Neural progenitor cell (in vitro differentiated cells): Measurements from ENCODE around the gene SLC28A3. TPM values are rescaled to one million over a fixed set of nuclear protein-coding genes. Genes with fewer than 3 reads are reported as not detected.

ENCODE experiments used
- DNase-seq: peaks from one replicate; pipeline ENCODE4 v3.0.0-alpha.2; 2016; ENCODE audit warnings: low spot score
- H2AFZ ChIP-seq: fragments of 200-600 bp; sonication (generic); replicated peaks from 2 replicates; pipeline ENCODE4 v1.6.1; 2016; ENCODE audit warnings: antibody characterized with exemption
- H3F3A ChIP-seq: fragments of 200-600 bp; sonication (generic); 2 replicates; pipeline ENCODE4 v1.6.1; 2016; ENCODE audit warnings: antibody characterized with exemption, low read depth
- H3K27ac ChIP-seq: fragments of 200-600 bp; sonication (generic); 2 replicates; pipeline ENCODE4 v1.5.1; 2016; ENCODE audit warnings: mild to moderate bottlenecking
- H3K27me3 ChIP-seq: fragments of 200-600 bp; sonication (generic); 2 replicates; pipeline ENCODE4 v1.6.1; 2016; ENCODE audit warnings: mild to moderate bottlenecking, moderate library complexity
- H3K36me3 ChIP-seq: fragments of 200-600 bp; sonication (generic); 2 replicates; pipeline ENCODE4 v1.5.1; 2016
- H3K4me1 ChIP-seq: fragments of 200-600 bp; sonication (generic); 2 replicates; pipeline ENCODE4 v1.6.1; 2016; ENCODE audit warnings: mixed run types
- H3K4me2 ChIP-seq: fragments of 200-600 bp; sonication (generic); 2 replicates; pipeline ENCODE4 v1.6.1; 2016
- H3K4me3 ChIP-seq: fragments of 200-600 bp; sonication (generic); 2 replicates; pipeline ENCODE4 v1.5.1; 2016
- H3K79me2 ChIP-seq: fragments of 200-600 bp; sonication (generic); 2 replicates; pipeline ENCODE4 v1.6.1; 2016; ENCODE audit warnings: low read depth
- H3K9ac ChIP-seq: fragments of 200-600 bp; sonication (generic); 2 replicates; pipeline ENCODE4 v1.6.1; 2016
- H3K9me3 ChIP-seq: fragments of 200-600 bp; sonication (generic); 2 replicates; pipeline ENCODE4 v1.5.1; 2016; ENCODE audit warnings: low read depth
- H4K20me1 ChIP-seq: fragments of 200-600 bp; sonication (generic); 2 replicates; pipeline ENCODE4 v1.6.1; 2016; ENCODE audit warnings: low read depth
- H3K27ac Mint-ChIP-seq: 3 replicates; pipeline ENCODE4 v1.8.0; 2021; ENCODE audit warnings: mixed read lengths
- H3K27me3 Mint-ChIP-seq: 2 replicates; pipeline ENCODE4 v1.8.0; 2022; ENCODE audit warnings: low read depth, mild to moderate bottlenecking, inconsistent platforms, moderate library complexity, mixed read lengths; ENCODE audit not compliant: insufficient read depth
- H3K36me3 Mint-ChIP-seq: 3 replicates; pipeline ENCODE4 v1.8.0; 2021; ENCODE audit warnings: mixed read lengths
- H3K4me1 Mint-ChIP-seq: 3 replicates; pipeline ENCODE4 v1.8.0; 2021; ENCODE audit warnings: mixed read lengths
- H3K4me3 Mint-ChIP-seq: 3 replicates; pipeline ENCODE4 v1.8.0; 2021; ENCODE audit warnings: mild to moderate bottlenecking, moderate library complexity, mixed read lengths
- H3K9me3 Mint-ChIP-seq: 3 replicates; pipeline ENCODE4 v1.8.0; 2020; ENCODE audit warnings: mixed read lengths
- EZH2 ChIP-seq: fragments of 200-600 bp; sonication (generic); IDR thresholded peaks from 2 replicates; pipeline ENCODE4 v1.6.1; 2017; ENCODE audit warnings: antibody characterized with exemption, mild to moderate bottlenecking, moderate library complexity
- EZH2phosphoT487 ChIP-seq: fragments of 200-600 bp; sonication (generic); IDR thresholded peaks from 2 replicates; pipeline ENCODE4 v1.6.1; 2017; ENCODE audit warnings: antibody characterized with exemption
- total RNA-seq: library from RNA; depleted of rRNA; stranded (reverse); fragments of >200 nt; gene quantifications from 2 replicates; pipeline ENCODE4 v1.2.3, GENCODE V29; 2015; ENCODE audit warnings: low replicate concordance
- TF ChIP-seq, protein P1 (sequence below): fragments of 200-600 bp; sonication (generic); IDR thresholded peaks from 2 replicates; pipeline ENCODE4 v1.5.1; 2017; ENCODE audit warnings: antibody characterized with exemption, mild to moderate bottlenecking

The SLC28A3 gene
- total RNA-seq, 1 donor from 2014 or later: not detected

DNA sequence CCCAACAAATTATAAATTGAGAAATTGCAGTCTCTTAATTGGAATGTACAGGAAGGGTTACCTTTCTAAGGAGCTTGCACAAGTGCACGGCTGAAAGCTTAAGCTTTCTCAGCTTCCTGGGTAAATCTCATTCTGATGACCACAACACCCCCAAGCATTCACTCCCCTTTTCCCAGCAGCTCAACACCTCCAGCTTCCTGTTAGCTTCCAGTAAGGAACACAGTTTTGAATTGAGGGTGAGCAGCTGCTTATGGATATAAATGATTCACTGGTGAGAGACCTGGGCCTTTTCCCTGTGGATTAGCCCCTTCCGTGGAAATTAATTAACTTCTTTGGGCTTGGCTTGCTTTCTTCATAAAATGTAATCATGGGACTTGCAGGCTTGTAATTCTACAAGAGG, 101.2 kb downstream of the SLC28A3 start:
- Histone ChIP-seq H3F3A (no peaks in the 10 kb centered on the region), H3K4me3 (no peak overlapping the region)
- no peak overlapping the region for H3K4me3 Mint-ChIP-seq

GRCh38 chr9:84238652-84239051, 101.9 kb downstream of the SLC28A3 start:
- Mint-ChIP-seq H3K27ac (no peak overlapping the region), H3K36me3 (no peaks in the 10 kb centered on the region), H3K27me3 (peaks cover 2% of the 10 kb centered on the region), H3K4me3 (no peak overlapping the region), H3K9me3 (peaks cover 20% of the 10 kb centered on the region), H3K4me1 (no peaks in the 10 kb centered on the region)
- Histone ChIP-seq H3K79me2 (no peaks in the 10 kb centered on the region), H3K9me3 (no peaks in the 10 kb centered on the region), H3K4me3 (no peak overlapping the region), H3F3A (no peaks in the 10 kb centered on the region), H3K4me2 (no peak overlapping the region), H4K20me1 (no peaks in the 10 kb centered on the region), H3K4me1 (no peaks in the 10 kb centered on the region), H3K27ac (no peak overlapping the region), H3K36me3 (no peaks in the 10 kb centered on the region), H3K27me3 (no peaks in the 10 kb centered on the region), H3K9ac (no peak overlapping the region), H2AFZ (no peak overlapping the region)
- TF ChIP-seq EZH2: no peak
- TF ChIP-seq, protein P1, sequence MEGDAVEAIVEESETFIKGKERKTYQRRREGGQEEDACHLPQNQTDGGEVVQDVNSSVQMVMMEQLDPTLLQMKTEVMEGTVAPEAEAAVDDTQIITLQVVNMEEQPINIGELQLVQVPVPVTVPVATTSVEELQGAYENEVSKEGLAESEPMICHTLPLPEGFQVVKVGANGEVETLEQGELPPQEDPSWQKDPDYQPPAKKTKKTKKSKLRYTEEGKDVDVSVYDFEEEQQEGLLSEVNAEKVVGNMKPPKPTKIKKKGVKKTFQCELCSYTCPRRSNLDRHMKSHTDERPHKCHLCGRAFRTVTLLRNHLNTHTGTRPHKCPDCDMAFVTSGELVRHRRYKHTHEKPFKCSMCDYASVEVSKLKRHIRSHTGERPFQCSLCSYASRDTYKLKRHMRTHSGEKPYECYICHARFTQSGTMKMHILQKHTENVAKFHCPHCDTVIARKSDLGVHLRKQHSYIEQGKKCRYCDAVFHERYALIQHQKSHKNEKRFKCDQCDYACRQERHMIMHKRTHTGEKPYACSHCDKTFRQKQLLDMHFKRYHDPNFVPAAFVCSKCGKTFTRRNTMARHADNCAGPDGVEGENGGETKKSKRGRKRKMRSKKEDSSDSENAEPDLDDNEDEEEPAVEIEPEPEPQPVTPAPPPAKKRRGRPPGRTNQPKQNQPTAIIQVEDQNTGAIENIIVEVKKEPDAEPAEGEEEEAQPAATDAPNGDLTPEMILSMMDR: peak; percentile 20
- DNase-seq: no peak

More for the DNA sequence above, 101.2 kb downstream of the SLC28A3 start:
- H3K9ac ChIP-seq: no peak overlapping the region
- H3K27me3 Mint-ChIP-seq: peaks cover 2% of the 10 kb centered on the region
- TF ChIP-seq EZH2phosphoT487 (no peak), EZH2 (no peak)
- TF ChIP-seq, protein P1: no peak
- H3K4me1 Mint-ChIP-seq: no peaks in the 10 kb centered on the region
- no peaks in the 10 kb centered on the region for H3K36me3 ChIP-seq
- no peaks in the 10 kb centered on the region for H3K9me3 ChIP-seq
- H3K27me3 ChIP-seq: no peaks in the 10 kb centered on the region
- H3K27ac Mint-ChIP-seq: no peak overlapping the region
- no peaks in the 10 kb centered on the region for H3K36me3 Mint-ChIP-seq
- no peaks in the 10 kb centered on the region for H3K79me2 ChIP-seq
- H3K4me1 ChIP-seq: no peaks in the 10 kb centered on the region
- no peak for DNase-seq
- no peak overlapping the region for H3K27ac ChIP-seq
- no peak overlapping the region for H3K4me2 ChIP-seq
- peaks cover 20% of the 10 kb centered on the region for H3K9me3 Mint-ChIP-seq
- H4K20me1 ChIP-seq: no peaks in the 10 kb centered on the region
- no peak overlapping the region for H2AFZ ChIP-seq

- Histone ChIP-seq H3K4me2 (no peak overlapping the region), H3K79me2 (no peaks in the 10 kb centered on the region), H3F3A (no peaks in the 10 kb centered on the region), H3K9me3 (no peaks in the 10 kb centered on the region), H3K36me3 (no peaks in the 10 kb centered on the region), H4K20me1 (no peaks in the 10 kb centered on the region), H3K27me3 (no peaks in the 10 kb centered on the region), H3K4me3 (no peak overlapping the region), H3K4me1 (peaks cover 10% of the 10 kb centered on the region), H2AFZ (no peak overlapping the region), H3K9ac (no peak overlapping the region), H3K27ac (no peak overlapping the region)
- no peak for DNase-seq
- TF ChIP-seq EZH2phosphoT487 (no peak), EZH2 (no peak)
- TF ChIP-seq, protein P1: no peak
- Mint-ChIP-seq H3K27me3 (peaks cover 4% of the 10 kb centered on the region), H3K27ac (no peak overlapping the region), H3K4me3 (no peak overlapping the region), H3K9me3 (peaks cover 20% of the 10 kb centered on the region), H3K36me3 (no peaks in the 10 kb centered on the region), H3K4me1 (peaks cover 5% of the 10 kb centered on the region)
Measured at GRCh38 chr9:84235511-84235910, 105.0 kb downstream of the SLC28A3 start.
